H9 (cell line): Measurements from ENCODE around the gene RPS19. TPM values are rescaled to one million over a fixed set of nuclear protein-coding genes. Genes with fewer than 3 reads are reported as not detected.
A peak's percentile ranks its signal among the peaks of the same experiment; 100 is the strongest.

Source experiments
- DNase-seq: peaks from one replicate; pipeline ENCODE4 v3.0.0-alpha.2; 2017
- H2AFZ ChIP-seq: one replicate; pipeline ENCODE4 v1.6.1; 2013; ENCODE audit warnings: mild to moderate bottlenecking, low read length, control low read depth, moderate library complexity
- H2AK5ac ChIP-seq: 2 replicates; pipeline ENCODE4 v1.6.1; 2013; ENCODE audit warnings: low read length, control low read depth, mixed read lengths; ENCODE audit not compliant: insufficient read length
- H2BK120ac ChIP-seq: one replicate; pipeline ENCODE4 v1.6.1; 2013; ENCODE audit warnings: low read depth, mild to moderate bottlenecking, low read length, control low read depth, inconsistent platforms; ENCODE audit not compliant: poor library complexity, severe bottlenecking
- H2BK12ac ChIP-seq: 2 replicates; pipeline ENCODE4 v1.6.1; 2013; ENCODE audit warnings: low read length, control low read depth, mixed read lengths, low read depth; ENCODE audit not compliant: insufficient read length
- H2BK15ac ChIP-seq: 2 replicates; pipeline ENCODE4 v1.6.1; 2013; ENCODE audit warnings: low read depth, low read length, control low read depth
- H2BK20ac ChIP-seq: one replicate; pipeline ENCODE4 v1.6.1; 2013; ENCODE audit warnings: low read depth, mild to moderate bottlenecking, low read length, control low read depth, inconsistent platforms; ENCODE audit not compliant: poor library complexity, severe bottlenecking
- H2BK5ac ChIP-seq: 2 replicates; pipeline ENCODE4 v1.6.1; 2013; ENCODE audit warnings: low read length, control low read depth, mixed read lengths; ENCODE audit not compliant: insufficient read length
- H3K14ac ChIP-seq: 2 replicates; pipeline ENCODE4 v1.6.1; 2013; ENCODE audit warnings: low read length, control low read depth; ENCODE audit not compliant: insufficient read depth
- H3K18ac ChIP-seq: 2 replicates; pipeline ENCODE4 v1.6.1; 2013; ENCODE audit warnings: low read depth, mild to moderate bottlenecking, mixed read lengths, low read length, control low read depth; ENCODE audit not compliant: insufficient read length
- H3K23ac ChIP-seq: 2 replicates; pipeline ENCODE4 v1.6.1; 2013; ENCODE audit warnings: low read length, control low read depth, mixed read lengths, low read depth; ENCODE audit not compliant: insufficient read length
- H3K23me2 ChIP-seq: 2 replicates; pipeline ENCODE4 v1.6.1; 2013; ENCODE audit warnings: low read depth, mild to moderate bottlenecking, mixed read lengths, low read length, control low read depth; ENCODE audit not compliant: insufficient read length, poor library complexity, severe bottlenecking
- H3K27ac ChIP-seq: 2 replicates; pipeline ENCODE4 v1.5.1; 2013; ENCODE audit warnings: low read length, control low read depth, mixed read lengths, low read depth; ENCODE audit not compliant: insufficient read length
- H3K27me3 ChIP-seq: 2 replicates; pipeline ENCODE4 v1.6.1; 2013; ENCODE audit warnings: low read length, control low read depth, inconsistent platforms; ENCODE audit not compliant: insufficient read depth
- H3K4ac ChIP-seq: 2 replicates; pipeline ENCODE4 v1.6.1; 2013; ENCODE audit warnings: low read depth, mild to moderate bottlenecking, control low read depth, inconsistent platforms, low read length, moderate library complexity
- H3K4me1 ChIP-seq: 2 replicates; pipeline ENCODE4 v1.6.1; 2013; ENCODE audit warnings: low read length, control low read depth, inconsistent platforms; ENCODE audit not compliant: insufficient read depth
- H3K4me2 ChIP-seq: 2 replicates; pipeline ENCODE4 v1.6.1; 2013; ENCODE audit warnings: low read length, control low read depth, mixed read lengths; ENCODE audit not compliant: insufficient read length, insufficient read depth
- H3K56ac ChIP-seq: 2 replicates; pipeline ENCODE4 v1.6.1; 2013; ENCODE audit warnings: low read depth, mild to moderate bottlenecking, mixed read lengths, low read length, control low read depth; ENCODE audit not compliant: insufficient read length
- H3K79me1 ChIP-seq: 2 replicates; pipeline ENCODE4 v1.6.1; 2013; ENCODE audit warnings: low read depth, mild to moderate bottlenecking, moderate library complexity, low read length, control low read depth, inconsistent platforms; ENCODE audit not compliant: insufficient read depth, poor library complexity, severe bottlenecking
- H3K79me2 ChIP-seq: 2 replicates; pipeline ENCODE4 v1.6.1; 2013; ENCODE audit warnings: low read length, control low read depth, inconsistent platforms; ENCODE audit not compliant: insufficient read depth
- H3K9ac ChIP-seq: 2 replicates; pipeline ENCODE4 v1.6.1; 2013; ENCODE audit warnings: low read length, control low read depth, mixed read lengths; ENCODE audit not compliant: insufficient read length; ENCODE audit errors: extremely low read depth
- H3K9me3 ChIP-seq: one replicate; pipeline ENCODE4 v1.6.1; 2013; ENCODE audit warnings: low read depth, low read length, inconsistent platforms; ENCODE audit not compliant: control insufficient read depth
- H3T11ph ChIP-seq: one replicate; pipeline ENCODE4 v1.6.1; 2013; ENCODE audit warnings: mild to moderate bottlenecking, low read length, control low read depth, inconsistent platforms
- H4K20me1 ChIP-seq: one replicate; pipeline ENCODE4 v1.6.1; 2013; ENCODE audit not compliant: control insufficient read depth, insufficient read length, insufficient read depth
- H4K5ac ChIP-seq: 2 replicates; pipeline ENCODE4 v1.6.1; 2013; ENCODE audit warnings: low read depth, mild to moderate bottlenecking, mixed read lengths, low read length, control low read depth; ENCODE audit not compliant: insufficient read length
- H4K8ac ChIP-seq: replicated peaks from 2 replicates; pipeline ENCODE4 v1.6.1; 2013; ENCODE audit warnings: low read length, control low read depth, mixed read lengths, low read depth; ENCODE audit not compliant: insufficient read length
- H4K91ac ChIP-seq: 2 replicates; pipeline ENCODE4 v1.6.1; 2013; ENCODE audit warnings: low read depth, mild to moderate bottlenecking, moderate library complexity, mixed read lengths, low read length, control low read depth; ENCODE audit not compliant: insufficient read length
- H3K27ac Mint-ChIP-seq, 3 experiments: 2 replicates in 2 of 3; 3 replicates in 1 of 3; pipeline ENCODE4 v1.8.0; 2020 to 2021; ENCODE audit warnings: mixed read lengths in 3 of 3, mild to moderate bottlenecking in 1 of 3, moderate library complexity in 1 of 3
- H3K27me3 Mint-ChIP-seq: 2 replicates; pipeline ENCODE4 v1.8.0; 2021; ENCODE audit warnings: low read depth, mild to moderate bottlenecking, moderate library complexity, mixed read lengths
- H3K36me3 Mint-ChIP-seq, 3 experiments: 2 replicates in 2 of 3; 3 replicates in 1 of 3; pipeline ENCODE4 v1.8.0; 2020 to 2021; ENCODE audit warnings: low read depth in 3 of 3, mixed read lengths in 3 of 3; ENCODE audit not compliant: insufficient read depth in 1 of 3
- H3K4me1 Mint-ChIP-seq, 2 experiments: 2 replicates each; pipeline ENCODE4 v1.8.0; 2020; ENCODE audit warnings: mixed read lengths in 2 of 2
- H3K4me3 Mint-ChIP-seq, 2 experiments: 2 replicates in 1 of 2; 3 replicates in 1 of 2; pipeline ENCODE4 v1.8.0; 2020 to 2021; ENCODE audit warnings: mild to moderate bottlenecking in 2 of 2, mixed read lengths in 2 of 2, moderate library complexity in 1 of 2
- H3K9me3 Mint-ChIP-seq, 2 experiments: 2 replicates in 1 of 2; 3 replicates in 1 of 2; pipeline ENCODE4 v1.8.0; 2020; ENCODE audit warnings: mild to moderate bottlenecking in 2 of 2, mixed read lengths in 2 of 2, moderate library complexity in 1 of 2
- WGBS: extraction: QIAGEN DNeasy Blood & Tissue Kit; methylation state at CpG from one replicate; pipeline ENCODE4 v1.1.7; 2013; ENCODE audit warnings: missing lambda C conversion rate, low lambda C conversion rate, mixed read lengths; ENCODE audit not compliant: insufficient read length; ENCODE audit errors: extremely low coverage; 5-methylcytosine and 5-hydroxymethylcytosine counted together
- total RNA-seq: library from RNA; stranded (reverse); gene quantifications from 2 replicates; pipeline ENCODE4 v1.2.1, GENCODE V29; 2021
- TF ChIP-seq, protein P1 (sequence below): fragments of 200-600 bp; sonication (generic); conservative IDR thresholded peaks from 3 replicates; pipeline ENCODE4 v1.8.0; 2021; ENCODE audit warnings: antibody characterized with exemption, mild to moderate bottlenecking

The RPS19 gene
- total RNA-seq, 1 experiment from 2014 or later: 3,024 TPM

DNA sequence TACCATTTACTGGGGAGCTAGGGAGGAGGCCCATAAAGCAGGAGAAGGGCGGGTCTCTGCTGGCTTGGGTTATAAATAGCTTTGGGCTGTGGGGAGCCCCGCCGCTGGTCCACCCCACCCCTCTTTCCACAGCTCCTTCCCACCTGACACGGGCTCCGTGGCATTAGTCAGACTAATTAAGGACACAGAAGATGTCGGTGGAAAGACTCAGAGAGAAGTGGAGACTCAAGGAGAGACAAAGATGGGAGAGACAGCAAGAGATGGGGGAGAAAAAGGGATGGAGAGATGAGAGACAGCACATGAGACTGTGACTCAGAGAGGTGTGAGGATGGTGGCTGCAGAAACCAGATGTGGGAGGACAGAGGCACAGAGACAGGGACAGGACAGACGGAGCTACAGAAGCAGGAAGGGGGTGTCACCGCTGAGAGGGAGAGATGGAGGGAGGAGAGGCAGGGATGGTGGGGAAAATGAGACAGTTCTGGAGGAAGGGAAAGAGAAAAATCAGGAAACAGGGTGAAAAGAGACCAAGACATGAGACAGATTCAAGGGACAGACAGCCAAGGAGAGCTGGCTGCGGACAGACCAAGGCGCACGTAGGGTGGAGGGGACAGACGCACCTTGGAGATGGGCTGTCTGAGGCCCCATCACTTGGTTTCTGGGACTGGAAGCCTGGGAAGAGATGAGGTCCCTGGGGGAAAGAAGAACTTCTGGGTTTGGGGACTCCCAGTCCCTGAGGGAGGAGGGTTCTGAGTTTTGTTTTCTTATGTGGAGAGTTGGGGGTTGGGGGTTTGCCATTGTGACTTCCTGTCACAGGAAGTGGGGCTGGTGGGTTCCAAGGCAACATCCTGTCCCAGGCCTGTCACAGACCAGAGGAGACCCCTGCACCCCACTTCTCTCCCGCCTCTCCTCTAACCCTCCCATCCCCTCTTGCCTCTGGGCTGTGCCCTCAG, 27.0 kb downstream of the RPS19 start:
- H3T11ph ChIP-seq: no peak overlapping the region
- peaks cover 20% of the 10 kb centered on the region for H3K23me2 ChIP-seq
- H2BK120ac ChIP-seq: no peak overlapping the region
- no peak overlapping the region for H2BK20ac ChIP-seq
- DNase-seq: no peak
- no peak overlapping the region for H3K23ac ChIP-seq
- H3K27me3 Mint-ChIP-seq: peaks cover 14% of the 10 kb centered on the region
- H3K36me3 Mint-ChIP-seq: peaks cover 0 to 17% (median 4%) of the 10 kb centered on the region in 3 experiments; a peak in 4 of 7 replicates
- H3K18ac ChIP-seq: peak overlapping the region; percentile 0
- H4K5ac ChIP-seq: no peak overlapping the region
- H2AK5ac ChIP-seq: no peak overlapping the region
- no peaks in the 10 kb centered on the region; a peak in 1 of 5 replicates for H3K9me3 Mint-ChIP-seq
- H3K4me1 ChIP-seq: peaks cover 8% of the 10 kb centered on the region
- H3K79me1 ChIP-seq: no peaks in the 10 kb centered on the region
- peak overlapping the region; percentile 9 for H4K91ac ChIP-seq
- peak overlapping the region; percentile 26 for H3K4me2 ChIP-seq
- peaks cover 27 to 44% of the 10 kb centered on the region in 2 experiments for H3K4me1 Mint-ChIP-seq
- peak overlapping the region; percentile 6 to 74 (median 12); a peak in 6 of 7 replicates for H3K27ac Mint-ChIP-seq
- H3K9me3 ChIP-seq: no peaks in the 10 kb centered on the region
- no peaks in the 10 kb centered on the region; the same call in 1 of the 2 replicates for H3K27me3 ChIP-seq
- peak overlapping the region; percentile 18 to 34; a peak in 2 of 5 replicates for H3K4me3 Mint-ChIP-seq
- H3K56ac ChIP-seq: no peak overlapping the region
- H3K27ac ChIP-seq: peak overlapping the region; percentile 37
- no peak overlapping the region for H2BK15ac ChIP-seq
- H4K8ac ChIP-seq: no peak overlapping the region
- peak overlapping the region; percentile 0; the same call in 1 of the 2 replicates for H3K14ac ChIP-seq
- no peaks in the 10 kb centered on the region for H4K20me1 ChIP-seq
- no peak overlapping the region for H2AFZ ChIP-seq
- H2BK5ac ChIP-seq: no peak overlapping the region
- H3K4ac ChIP-seq: no peak overlapping the region
- peak overlapping the region; percentile 17 for H3K9ac ChIP-seq
- H3K79me2 ChIP-seq: 0 out of 2 replicates have a peak, but pooled peaks cover 2% of the 10 kb centered on the region
- TF ChIP-seq, protein P1, sequence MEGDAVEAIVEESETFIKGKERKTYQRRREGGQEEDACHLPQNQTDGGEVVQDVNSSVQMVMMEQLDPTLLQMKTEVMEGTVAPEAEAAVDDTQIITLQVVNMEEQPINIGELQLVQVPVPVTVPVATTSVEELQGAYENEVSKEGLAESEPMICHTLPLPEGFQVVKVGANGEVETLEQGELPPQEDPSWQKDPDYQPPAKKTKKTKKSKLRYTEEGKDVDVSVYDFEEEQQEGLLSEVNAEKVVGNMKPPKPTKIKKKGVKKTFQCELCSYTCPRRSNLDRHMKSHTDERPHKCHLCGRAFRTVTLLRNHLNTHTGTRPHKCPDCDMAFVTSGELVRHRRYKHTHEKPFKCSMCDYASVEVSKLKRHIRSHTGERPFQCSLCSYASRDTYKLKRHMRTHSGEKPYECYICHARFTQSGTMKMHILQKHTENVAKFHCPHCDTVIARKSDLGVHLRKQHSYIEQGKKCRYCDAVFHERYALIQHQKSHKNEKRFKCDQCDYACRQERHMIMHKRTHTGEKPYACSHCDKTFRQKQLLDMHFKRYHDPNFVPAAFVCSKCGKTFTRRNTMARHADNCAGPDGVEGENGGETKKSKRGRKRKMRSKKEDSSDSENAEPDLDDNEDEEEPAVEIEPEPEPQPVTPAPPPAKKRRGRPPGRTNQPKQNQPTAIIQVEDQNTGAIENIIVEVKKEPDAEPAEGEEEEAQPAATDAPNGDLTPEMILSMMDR: no peak
- no CpG with 5 or more reads among the region's 13 CpGs for WGBS
- H2BK12ac ChIP-seq: no peak overlapping the region
